WTC11 (cell line): ENCODE results near the gene DAZAP2. TPM values are rescaled to one million over a fixed set of nuclear protein-coding genes. Genes with fewer than 3 reads are reported as not detected.

Experiments
- ATAC-seq: fragments of 200-7000 bp; cut with Tn5 transposase; 2 replicates; pipeline ENCODE4 v1.10.0; 2021; ENCODE audit warnings: mild to moderate bottlenecking, moderate library complexity
- CTCF ChIA-PET: fragments of 300-600 bp; sonication (Branson Sonifier 250); formaldehyde crosslinking; loops from one replicate; lab custom pipeline; 2021; ENCODE audit warnings: antibody characterized with exemption; lab: Charles Lee
- POLR2A ChIA-PET: fragments of 350-600 bp; sonication (Branson Sonifier 250); formaldehyde crosslinking; loops from one replicate; lab custom pipeline; 2021; ENCODE audit warnings: antibody characterized with exemption; lab: Charles Lee
- DNase-seq: peaks from one replicate; pipeline ENCODE4 v3.0.0; 2021; ENCODE audit warnings: low spot score
- H3K27ac Mint-ChIP-seq: 2 replicates; pipeline ENCODE4 v1.8.0; 2021; ENCODE audit warnings: mixed read lengths
- H3K27me3 Mint-ChIP-seq: 2 replicates; pipeline ENCODE4 v1.8.0; 2021; ENCODE audit warnings: low read depth, mild to moderate bottlenecking, moderate library complexity, mixed read lengths
- H3K36me3 Mint-ChIP-seq: 2 replicates; pipeline ENCODE4 v1.8.0; 2021; ENCODE audit warnings: mixed read lengths
- H3K4me1 Mint-ChIP-seq: 2 replicates; pipeline ENCODE4 v1.8.0; 2022; ENCODE audit warnings: mixed read lengths
- H3K4me3 Mint-ChIP-seq: 2 replicates; pipeline ENCODE4 v1.8.0; 2021; ENCODE audit warnings: mild to moderate bottlenecking, moderate library complexity, mixed read lengths
- H3K9me3 Mint-ChIP-seq: 2 replicates; pipeline ENCODE4 v1.8.0; 2021; ENCODE audit warnings: mixed read lengths
- AR ChIP-seq: fragments of 250-450 bp; sonication (Bioruptor Pico); IDR thresholded peaks from 2 replicates; pipeline ENCODE4 v1.9.0; 2021; ENCODE audit warnings: mild to moderate bottlenecking
- CDX4 ChIP-seq: fragments of 250-450 bp; sonication (Bioruptor Pico); IDR thresholded peaks from 2 replicates; pipeline ENCODE4 v1.9.0; 2021; ENCODE audit warnings: moderate library complexity, mild to moderate bottlenecking, inconsistent platforms, borderline replicate concordance
- E2F5 ChIP-seq: sonication (generic); formaldehyde crosslinking; IDR thresholded peaks from 2 replicates; pipeline ENCODE4 v1.8.1; 2022; ENCODE audit warnings: mild to moderate bottlenecking, moderate library complexity, missing genetic modification reagents
- ELF4 ChIP-seq: sonication (generic); formaldehyde crosslinking; IDR thresholded peaks from 2 replicates; pipeline ENCODE4 v1.8.1; 2022; ENCODE audit warnings: low read depth, mild to moderate bottlenecking, moderate library complexity, missing genetic modification reagents
- EMX1 ChIP-seq: fragments of 250-450 bp; sonication (Bioruptor Pico); IDR thresholded peaks from 2 replicates; pipeline ENCODE4 v1.8.0; 2021; ENCODE audit warnings: mild to moderate bottlenecking
- ESRRA ChIP-seq: sonication (generic); formaldehyde crosslinking; IDR thresholded peaks from 2 replicates; pipeline ENCODE4 v1.8.1; 2022; ENCODE audit warnings: mild to moderate bottlenecking, missing genetic modification reagents, borderline replicate concordance
- FOXP1 ChIP-seq: sonication (generic); formaldehyde crosslinking; IDR thresholded peaks from 2 replicates; pipeline ENCODE4 v1.8.0; 2022; ENCODE audit warnings: missing genetic modification reagents, mild to moderate bottlenecking, moderate library complexity, borderline replicate concordance
- HMGXB4 ChIP-seq: sonication (generic); formaldehyde crosslinking; IDR thresholded peaks from 2 replicates; pipeline ENCODE4 v1.8.1; 2023; ENCODE audit warnings: mild to moderate bottlenecking, moderate library complexity, missing genetic modification reagents
- IRF1 ChIP-seq: sonication (generic); formaldehyde crosslinking; IDR thresholded peaks from 2 replicates; pipeline ENCODE4 v1.8.0; 2023; ENCODE audit warnings: missing genetic modification reagents
- IRF2 ChIP-seq: sonication (generic); formaldehyde crosslinking; IDR thresholded peaks from 2 replicates; pipeline ENCODE4 v1.8.0; 2022; ENCODE audit warnings: low read depth, missing genetic modification reagents, borderline replicate concordance
- JAZF1 ChIP-seq: fragments of 250-450 bp; sonication (Bioruptor Pico); IDR thresholded peaks from 2 replicates; pipeline ENCODE4 v1.9.0; 2021; ENCODE audit warnings: moderate library complexity, mild to moderate bottlenecking, inconsistent platforms
- JUN ChIP-seq: sonication (generic); formaldehyde crosslinking; IDR thresholded peaks from 2 replicates; pipeline ENCODE4 v1.8.0; 2023; ENCODE audit warnings: mild to moderate bottlenecking, missing genetic modification reagents
- KAT7 ChIP-seq: sonication (generic); formaldehyde crosslinking; IDR thresholded peaks from 2 replicates; pipeline ENCODE4 v1.8.1; 2023; ENCODE audit warnings: missing genetic modification reagents, mild to moderate bottlenecking, borderline replicate concordance
- MAX ChIP-seq: sonication (generic); formaldehyde crosslinking; IDR thresholded peaks from 2 replicates; pipeline ENCODE4 v1.8.0; 2022; ENCODE audit warnings: mild to moderate bottlenecking, missing genetic modification reagents
- MYBL2 ChIP-seq: sonication (generic); formaldehyde crosslinking; IDR thresholded peaks from 2 replicates; pipeline ENCODE4 v1.8.1; 2023; ENCODE audit warnings: mild to moderate bottlenecking, moderate library complexity, missing genetic modification reagents
- NFYB ChIP-seq: sonication (generic); formaldehyde crosslinking; conservative IDR thresholded peaks from 2 replicates; pipeline ENCODE4 v1.8.0; 2022; ENCODE audit warnings: low read depth, missing genetic modification reagents
- NR1H2 ChIP-seq: sonication (generic); formaldehyde crosslinking; IDR thresholded peaks from 2 replicates; pipeline ENCODE4 v1.9.0; 2021; ENCODE audit warnings: mild to moderate bottlenecking, moderate library complexity, missing genetic modification reagents
- NR3C1 ChIP-seq: sonication (generic); formaldehyde crosslinking; conservative IDR thresholded peaks from 2 replicates; pipeline ENCODE4 v1.8.1; 2023; ENCODE audit warnings: low read depth, mild to moderate bottlenecking, missing genetic modification reagents
- PREB ChIP-seq: sonication (generic); formaldehyde crosslinking; IDR thresholded peaks from 2 replicates; pipeline ENCODE4 v1.8.1; 2022; ENCODE audit warnings: mild to moderate bottlenecking, missing genetic modification reagents, moderate library complexity, borderline replicate concordance
- PRRX2 ChIP-seq: fragments of 250-450 bp; sonication (Bioruptor Pico); IDR thresholded peaks from 2 replicates; pipeline ENCODE4 v1.8.0; 2021; ENCODE audit warnings: mild to moderate bottlenecking
- RORB ChIP-seq: fragments of 250-450 bp; sonication (Bioruptor Pico); IDR thresholded peaks from 2 replicates; pipeline ENCODE4 v1.9.0; 2021; ENCODE audit warnings: mild to moderate bottlenecking
- SOX15 ChIP-seq: fragments of 250-450 bp; sonication (Bioruptor Pico); IDR thresholded peaks from 2 replicates; pipeline ENCODE4 v1.9.0; 2021; ENCODE audit warnings: mild to moderate bottlenecking
- ZBTB21 ChIP-seq: sonication (generic); formaldehyde crosslinking; IDR thresholded peaks from 2 replicates; pipeline ENCODE4 v1.8.1; 2023; ENCODE audit warnings: mild to moderate bottlenecking, missing genetic modification reagents, borderline replicate concordance
- ZMAT4 ChIP-seq: fragments of 250-450 bp; sonication (Bioruptor Pico); IDR thresholded peaks from 2 replicates; pipeline ENCODE4 v1.9.0; 2021; ENCODE audit warnings: mild to moderate bottlenecking
- ZNF232 ChIP-seq: sonication (generic); formaldehyde crosslinking; IDR thresholded peaks from 2 replicates; pipeline ENCODE4 v1.8.0; 2022; ENCODE audit warnings: mild to moderate bottlenecking, missing genetic modification reagents
- ZNF317 ChIP-seq: sonication (generic); formaldehyde crosslinking; IDR thresholded peaks from 2 replicates; pipeline ENCODE4 v1.8.1; 2023; ENCODE audit warnings: low read depth, mild to moderate bottlenecking, moderate library complexity, missing genetic modification reagents, borderline replicate concordance
- ZNF671 ChIP-seq: fragments of 250-450 bp; sonication (Bioruptor Pico); IDR thresholded peaks from 2 replicates; pipeline ENCODE4 v1.8.0; 2021; ENCODE audit warnings: mild to moderate bottlenecking
- total RNA-seq: library from RNA; stranded (reverse); gene quantifications from 3 replicates; pipeline ENCODE4 v1.2.3, GENCODE V29; 2021

The DAZAP2 gene
- total RNA-seq, 1 experiment from 2014 or later = 35.8 TPM

GRCh38 chr12:51238510-51239334 lies at the start of gene DAZAP2 (continued):
- TF ChIP-seq JUN (0 out of 2 replicates have a peak, but pooled peaks have one; percentile 36), MYBL2 (CRISPR knock-in tag) (peak; percentile 77; the same call in 1 of the 2 replicates), FOXP1 (CRISPR knock-in tag) (peak; percentile 77; the same call in 1 of the 2 replicates), E2F5 (CRISPR knock-in tag) (peak; percentile 30; the same call in 1 of the 2 replicates), ZMAT4 (no peak), EMX1 (no peak), ZNF232 (CRISPR knock-in tag) (0 out of 2 replicates have a peak, but pooled peaks have one; percentile 73), JAZF1 (no peak), NR1H2 (CRISPR knock-in tag) (no peak), ZNF671 (CRISPR knock-in tag) (no peak), NFYB (CRISPR knock-in tag) (peak; percentile 99)

GRCh38 chr12:51189790-51190355 lies 48.8 kb upstream of the DAZAP2 start:
- no peak overlapping the region for H3K4me3 Mint-ChIP-seq
- CTCF ChIA-PET = no interaction called here

More at GRCh38 chr12:51189790-51190355, 48.8 kb upstream of the DAZAP2 start:
- DNase-seq (no peak), ATAC-seq (no peak)
- POLR2A ChIA-PET = no interaction called here
- Mint-ChIP-seq H3K27me3 (no peaks in the 10 kb centered on the region), H3K9me3 (no peaks in the 10 kb centered on the region), H3K27ac (no peak overlapping the region), H3K36me3 (no peaks in the 10 kb centered on the region), H3K4me1 (0 out of 2 replicates have a peak, but pooled peaks cover 2% of the 10 kb centered on the region)
- TF ChIP-seq ESRRA (no peak), ZBTB21 (CRISPR knock-in tag) (no peak), KAT7 (CRISPR knock-in tag) (no peak), PREB (CRISPR knock-in tag) (no peak), HMGXB4 (no peak), ZNF317 (CRISPR knock-in tag) (no peak), RORB (CRISPR knock-in tag) (no peak), MAX (CRISPR knock-in tag) (no peak), ELF4 (CRISPR knock-in tag) (no peak), PRRX2 (CRISPR knock-in tag) (no peak), CDX4 (no peak), AR (no peak), NR3C1 (CRISPR knock-in tag) (no peak), SOX15 (no peak), IRF2 (CRISPR knock-in tag) (no peak), IRF1 (CRISPR knock-in tag) (no peak)
